Inflammatory macrophage treated with lipopolysaccharide for 4 hours (primary cell): ENCODE results near the gene SPNS1.
"Not testable (repeated sequence)": the region's sequence is repeated elsewhere in the genome, so short reads cannot be mapped to it uniquely, and the experiment has no call there.

ENCODE experiments used
- DNase-seq: peaks from one replicate; pipeline ENCODE4 v3.0.0-alpha.2; 2020

The SPNS1 gene

GRCh38 chr16:28958836-28959235, 15.7 kb upstream of the SPNS1 start:
- no peak for DNase-seq

GRCh38 chr16:28964072-28964471, 10.5 kb upstream of the SPNS1 start:
- no peak for DNase-seq

- no peak for DNase-seq
Observed at GRCh38 chr16:28964496-28964895, 10.1 kb upstream of the SPNS1 start.

GRCh38 chr16:28967156-28967555, 7.4 kb upstream of the SPNS1 start:
- no peak for DNase-seq

GRCh38 chr16:28969696-28970095, 4.9 kb upstream of the SPNS1 start:
- DNase-seq, result not testable (repeated sequence)

- DNase-seq, result peak; percentile 39
Observed at GRCh38 chr16:28974007-28974436, 556 bp upstream of the SPNS1 start.

- DNase-seq, result no peak
Observed at GRCh38 chr16:28975158-28975599, 601 bp downstream of the SPNS1 start.

GRCh38 chr16:28977703-28978662, 3.4 kb downstream of the SPNS1 start:
- peak; percentile 19 for DNase-seq

GRCh38 chr16:28980330-28980729, 5.8 kb downstream of the SPNS1 start:
- DNase-seq, result not testable (repeated sequence)

GRCh38 chr16:28980929-28981328, 6.4 kb downstream of the SPNS1 start:
- DNase-seq, result no peak

- DNase-seq, result peak; percentile 61
Observed at GRCh38 chr16:28981517-28981916, 6.9 kb downstream of the SPNS1 start.

- no peak for DNase-seq
Observed at GRCh38 chr16:28982418-28982817, 7.8 kb downstream of the SPNS1 start.

- no peak for DNase-seq
Observed at GRCh38 chr16:28982949-28983348, 8.4 kb downstream of the SPNS1 start.

- no peak for DNase-seq
Observed at GRCh38 chr16:28983644-28984043, 9.1 kb downstream of the SPNS1 start.

- DNase-seq, result no peak
Observed at GRCh38 chr16:28984091-28984490, 9.5 kb downstream of the SPNS1 start.

- DNase-seq, result peak; percentile 83
Observed at GRCh38 chr16:28984619-28985135, 10.1 kb downstream of the SPNS1 start, which contains the start of gene LAT. TSS of gene LAT (plus strand) at chr16:28985052. CDS start at chr16:28985418, 366 bp downstream.

- DNase-seq, result no peak
Observed at GRCh38 chr16:28985211-28986041, 10.8 kb downstream of the SPNS1 start.

- no peak for DNase-seq
Observed at GRCh38 chr16:28986046-28986445, 11.5 kb downstream of the SPNS1 start.

- DNase-seq, result no peak
Observed at GRCh38 chr16:28986492-28986891, 11.9 kb downstream of the SPNS1 start.

- DNase-seq, result no peak
Observed at GRCh38 chr16:28987170-28987853, 12.7 kb downstream of the SPNS1 start.

- DNase-seq, result no peak
Observed at GRCh38 chr16:28989363-28989762, 14.8 kb downstream of the SPNS1 start.

GRCh38 chr16:28990375-28991040, 15.9 kb downstream of the SPNS1 start:
- DNase-seq, result no peak
